IPS DF 19.7 (cell line): Measurements from ENCODE around the gene GPR25.

Experiments
- DNase-seq: peaks from one replicate; pipeline ENCODE4 v3.0.0-alpha.2; 2013; ENCODE audit warnings: low read depth, low spot score

Gene GPR25

GRCh38 chr1:200873116-200873670 lies 412 bp downstream of the GPR25 start:
- DNase-seq, result no peak

GRCh38 chr1:200873671-200874397 lies 1.1 kb downstream of the GPR25 start:
- DNase-seq, result no peak

GRCh38 chr1:200874694-200875093 lies 1.9 kb downstream of the GPR25 start:
- no peak for DNase-seq

GRCh38 chr1:200875416-200875815 lies 2.6 kb downstream of the GPR25 start:
- DNase-seq, result no peak

- DNase-seq, result no peak
Measured at GRCh38 chr1:200877010-200877409, 4.2 kb downstream of the GPR25 start.

GRCh38 chr1:200877839-200878551 lies 5.2 kb downstream of the GPR25 start:
- no peak for DNase-seq

GRCh38 chr1:200880212-200880611 lies 7.4 kb downstream of the GPR25 start:
- DNase-seq, result no peak

GRCh38 chr1:200883118-200883517 lies 10.3 kb downstream of the GPR25 start:
- no peak for DNase-seq

- no peak for DNase-seq
Measured at GRCh38 chr1:200885623-200886402, 13.0 kb downstream of the GPR25 start.

GRCh38 chr1:200886594-200886993 lies 13.8 kb downstream of the GPR25 start:
- DNase-seq, result no peak

- no peak for DNase-seq
Measured at GRCh38 chr1:200887036-200887435, 14.3 kb downstream of the GPR25 start.

- no peak for DNase-seq
Measured at GRCh38 chr1:200887772-200888348, 15.1 kb downstream of the GPR25 start.

- no peak for DNase-seq
Measured at GRCh38 chr1:200888349-200888838, 15.6 kb downstream of the GPR25 start.

- DNase-seq, result no peak
Measured at GRCh38 chr1:200889571-200889970, 16.8 kb downstream of the GPR25 start.

GRCh38 chr1:200890027-200890426 lies 17.2 kb downstream of the GPR25 start:
- no peak for DNase-seq

GRCh38 chr1:200890818-200891773 lies 18.3 kb downstream of the GPR25 start:
- no peak for DNase-seq

- DNase-seq, result no peak
Measured at GRCh38 chr1:200891774-200892157, 19.0 kb downstream of the GPR25 start.

GRCh38 chr1:200892546-200892945 lies 19.8 kb downstream of the GPR25 start:
- no peak for DNase-seq

GRCh38 chr1:200892958-200893357 lies 20.2 kb downstream of the GPR25 start:
- no peak for DNase-seq

GRCh38 chr1:200893411-200893901 lies 20.7 kb downstream of the GPR25 start:
- DNase-seq, result no peak
